ENCODE data around the gene RANGRF.

RANGRF gene

GRCh38 chr17:8275421-8276290, 12.8 kb upstream of the RANGRF start:
- Histone ChIP-seq H3K27me3 (ENCODE audit: insufficient read depth, insufficient read length) (no peaks in the 10 kb centered on the region), H3K36me3 (ENCODE audit: insufficient read depth, insufficient read length, low read length) (peaks cover 12% of the 10 kb centered on the region), H3K9me3 (ENCODE audit: insufficient read depth, low read length) (no peaks in the 10 kb centered on the region), H3K4me1 (ENCODE audit: insufficient read depth, insufficient read length) (peaks cover 3% of the 10 kb centered on the region), H3K4me3 (ENCODE audit: insufficient read length, low read depth) (no peak overlapping the region), H3K9ac (ENCODE audit: insufficient read length, low read depth) (no peak overlapping the region)
- no peak for TF ChIP-seq YY1 (IDR thresholded peaks at IDR 0.05; ENCODE audit: insufficient read depth, insufficient read length)
- TF ChIP-seq ZNF274 (IDR thresholded peaks at IDR 0.05; ENCODE audit: low read depth, low read length), result no peak
- no peak for TF ChIP-seq SUZ12 (IDR thresholded peaks at IDR 0.05; ENCODE audit: extremely low read depth, insufficient read depth, insufficient read length)
- no peak for DNase-seq (ENCODE audit: low read depth, low spot score)

- TF ChIP-seq SUZ12 (IDR thresholded peaks at IDR 0.05; ENCODE audit: extremely low read depth, insufficient read depth, insufficient read length), result no peak
- no peak for TF ChIP-seq ZNF274 (IDR thresholded peaks at IDR 0.05; ENCODE audit: low read depth, low read length)
- no peak for TF ChIP-seq YY1 (IDR thresholded peaks at IDR 0.05; ENCODE audit: insufficient read depth, insufficient read length)
- peaks cover 3% of the 10 kb centered on the region for H3K4me1 ChIP-seq (ENCODE audit: insufficient read depth, insufficient read length)
- no peak overlapping the region for H3K4me3 ChIP-seq (ENCODE audit: insufficient read length, low read depth)
- H3K9me3 ChIP-seq (ENCODE audit: insufficient read depth, low read length), result no peaks in the 10 kb centered on the region
- peaks cover 4% of the 10 kb centered on the region for H3K36me3 ChIP-seq (ENCODE audit: insufficient read depth, insufficient read length, low read length)
- no peaks in the 10 kb centered on the region for H3K27me3 ChIP-seq (ENCODE audit: insufficient read depth, insufficient read length)
- H3K9ac ChIP-seq (ENCODE audit: insufficient read length, low read depth), result no peak overlapping the region
- DNase-seq (ENCODE audit: low read depth, low spot score), result no peak
These were observed 11.2 kb upstream of the RANGRF start for GRCh38 chr17:8277317-8277716.

GRCh38 chr17:8282345-8282744, 6.1 kb upstream of the RANGRF start:
- no peak for TF ChIP-seq ZNF274 (IDR thresholded peaks at IDR 0.05; ENCODE audit: low read depth, low read length)
- TF ChIP-seq YY1 (IDR thresholded peaks at IDR 0.05; ENCODE audit: insufficient read depth, insufficient read length), result no peak
- TF ChIP-seq SUZ12 (IDR thresholded peaks at IDR 0.05; ENCODE audit: extremely low read depth, insufficient read depth, insufficient read length), result no peak
- Histone ChIP-seq H3K4me1 (ENCODE audit: insufficient read depth, insufficient read length) (no peaks in the 10 kb centered on the region), H3K27me3 (ENCODE audit: insufficient read depth, insufficient read length) (no peaks in the 10 kb centered on the region), H3K4me3 (ENCODE audit: insufficient read length, low read depth) (no peak overlapping the region), H3K9ac (ENCODE audit: insufficient read length, low read depth) (no peak overlapping the region), H3K36me3 (ENCODE audit: insufficient read depth, insufficient read length, low read length) (no peaks in the 10 kb centered on the region), H3K9me3 (ENCODE audit: insufficient read depth, low read length) (no peaks in the 10 kb centered on the region)
- DNase-seq (ENCODE audit: low read depth, low spot score), result no peak

- no peak for DNase-seq (ENCODE audit: low read depth, low spot score)
These were observed 5.1 kb upstream of the RANGRF start for GRCh38 chr17:8283356-8283755.

GRCh38 chr17:8284126-8284525, 4.3 kb upstream of the RANGRF start:
- Histone ChIP-seq H3K27me3 (ENCODE audit: insufficient read depth, insufficient read length) (no peaks in the 10 kb centered on the region), H3K36me3 (ENCODE audit: insufficient read depth, insufficient read length, low read length) (no peaks in the 10 kb centered on the region), H3K4me1 (ENCODE audit: insufficient read depth, insufficient read length) (no peaks in the 10 kb centered on the region), H3K9me3 (ENCODE audit: insufficient read depth, low read length) (no peaks in the 10 kb centered on the region), H3K4me3 (ENCODE audit: insufficient read length, low read depth) (no peak overlapping the region), H3K9ac (ENCODE audit: insufficient read length, low read depth) (no peak overlapping the region)
- DNase-seq (ENCODE audit: low read depth, low spot score), result no peak
- TF ChIP-seq ZNF274 (IDR thresholded peaks at IDR 0.05; ENCODE audit: low read depth, low read length) (no peak), SUZ12 (IDR thresholded peaks at IDR 0.05; ENCODE audit: extremely low read depth, insufficient read depth, insufficient read length) (no peak), YY1 (IDR thresholded peaks at IDR 0.05; ENCODE audit: insufficient read depth, insufficient read length) (no peak)

More at GRCh38 chr17:8283356-8283755, 5.1 kb upstream of the RANGRF start:
- no peaks in the 10 kb centered on the region for H3K4me1 ChIP-seq (ENCODE audit: insufficient read depth, insufficient read length)
- no peaks in the 10 kb centered on the region for H3K36me3 ChIP-seq (ENCODE audit: insufficient read depth, insufficient read length, low read length)
- H3K4me3 ChIP-seq (ENCODE audit: insufficient read length, low read depth), result no peak overlapping the region
- no peaks in the 10 kb centered on the region for H3K27me3 ChIP-seq (ENCODE audit: insufficient read depth, insufficient read length)
- no peaks in the 10 kb centered on the region for H3K9me3 ChIP-seq (ENCODE audit: insufficient read depth, low read length)
- no peak for TF ChIP-seq YY1 (IDR thresholded peaks at IDR 0.05; ENCODE audit: insufficient read depth, insufficient read length)
- no peak for TF ChIP-seq ZNF274 (IDR thresholded peaks at IDR 0.05; ENCODE audit: low read depth, low read length)
- H3K9ac ChIP-seq (ENCODE audit: insufficient read length, low read depth), result no peak overlapping the region

GRCh38 chr17:8285270-8286181, 2.9 kb upstream of the RANGRF start:
- Histone ChIP-seq H3K4me3 (ENCODE audit: insufficient read length, low read depth) (no peak overlapping the region), H3K27me3 (ENCODE audit: insufficient read depth, insufficient read length) (no peaks in the 10 kb centered on the region), H3K36me3 (ENCODE audit: insufficient read depth, insufficient read length, low read length) (no peaks in the 10 kb centered on the region), H3K4me1 (ENCODE audit: insufficient read depth, insufficient read length) (no peaks in the 10 kb centered on the region), H3K9ac (ENCODE audit: insufficient read length, low read depth) (no peak overlapping the region), H3K9me3 (ENCODE audit: insufficient read depth, low read length) (no peaks in the 10 kb centered on the region)
- DNase-seq (ENCODE audit: low read depth, low spot score), result no peak
- TF ChIP-seq YY1 (IDR thresholded peaks at IDR 0.05; ENCODE audit: insufficient read depth, insufficient read length), result no peak
- no peak for TF ChIP-seq ZNF274 (IDR thresholded peaks at IDR 0.05; ENCODE audit: low read depth, low read length)
- TF ChIP-seq SUZ12 (IDR thresholded peaks at IDR 0.05; ENCODE audit: extremely low read depth, insufficient read depth, insufficient read length), result no peak
